HEK293T (cell line): ENCODE data around the gene DAD1.

ENCODE experiments used
- ARNT ChIP-seq: fragments of 450-650 bp; IDR thresholded peaks from 2 replicates; pipeline ENCODE4 v1.6.1; 2017; ENCODE audit warnings: mild to moderate bottlenecking
- BHLHE40 ChIP-seq: fragments of 450-650 bp; IDR thresholded peaks from 2 replicates; pipeline ENCODE4 v1.6.1; 2016; ENCODE audit warnings: mild to moderate bottlenecking, moderate library complexity, borderline replicate concordance
- CTBP1 ChIP-seq: fragments of 450-650 bp; IDR thresholded peaks from 2 replicates; pipeline ENCODE4 v1.6.1; 2016; ENCODE audit warnings: borderline replicate concordance
- FOXA1 ChIP-seq: fragments of 450-650 bp; IDR thresholded peaks from 2 replicates; pipeline ENCODE4 v1.6.1; 2016; ENCODE audit warnings: mild to moderate bottlenecking
- FOXK2 ChIP-seq: fragments of 450-650 bp; IDR thresholded peaks from 2 replicates; pipeline ENCODE4 v1.6.1; 2016; ENCODE audit warnings: mild to moderate bottlenecking
- FOXM1 ChIP-seq: fragments of 450-650 bp; IDR thresholded peaks from 2 replicates; pipeline ENCODE4 v1.6.1; 2017; ENCODE audit warnings: mild to moderate bottlenecking, borderline replicate concordance
- L3MBTL2 ChIP-seq: fragments of 450-650 bp; conservative IDR thresholded peaks from 2 replicates; pipeline ENCODE4 v1.6.1; 2016; ENCODE audit warnings: mild to moderate bottlenecking
- NFRKB ChIP-seq: fragments of 450-650 bp; IDR thresholded peaks from 2 replicates; pipeline ENCODE4 v1.6.1; 2016; ENCODE audit warnings: mild to moderate bottlenecking, moderate library complexity
- SP1 ChIP-seq: fragments of 450-650 bp; IDR thresholded peaks from 2 replicates; pipeline ENCODE4 v1.6.1; 2017
- SUZ12 ChIP-seq: fragments of 450-650 bp; IDR thresholded peaks from 2 replicates; pipeline ENCODE4 v1.6.1; 2016; ENCODE audit warnings: mild to moderate bottlenecking
- TARDBP ChIP-seq: fragments of 450-650 bp; IDR thresholded peaks from 2 replicates; pipeline ENCODE4 v1.6.1; 2016
- ZNF384 ChIP-seq: fragments of 450-650 bp; IDR thresholded peaks from 2 replicates; pipeline ENCODE4 v1.6.1; 2016

DNA sequence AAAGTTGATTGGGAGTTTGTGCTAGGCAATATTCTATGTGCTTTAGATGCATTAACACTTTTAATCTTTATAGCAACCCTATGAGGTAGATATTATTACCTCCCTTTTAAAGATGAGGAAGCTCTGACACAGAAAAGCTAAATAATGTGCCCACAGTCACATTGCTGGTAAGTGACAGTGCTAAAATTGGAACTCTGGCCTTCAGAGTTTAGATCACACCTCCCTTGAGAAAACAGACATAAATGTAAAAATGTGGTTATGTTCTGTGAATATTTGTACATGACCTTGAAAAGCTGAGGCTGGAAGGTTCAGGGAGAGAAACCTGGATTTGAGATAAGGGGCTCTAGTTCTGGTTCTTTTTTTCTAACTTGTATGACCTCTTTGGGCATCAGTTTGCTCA lies 11.0 kb upstream of the DAD1 start:
- TF ChIP-seq FOXK2, result no peak
- TF ChIP-seq SUZ12, result no peak
- TF ChIP-seq FOXM1, result no peak
- TF ChIP-seq BHLHE40, result no peak
- TF ChIP-seq NFRKB, result no peak
- TF ChIP-seq TARDBP, result no peak
- TF ChIP-seq L3MBTL2, result no peak
- no peak for TF ChIP-seq ZNF384
- no peak for TF ChIP-seq ARNT
- no peak for TF ChIP-seq SP1
- TF ChIP-seq FOXA1, result no peak
- TF ChIP-seq CTBP1, result no peak
